ENCODE results near the gene PAQR5. TPM values are rescaled to one million over a fixed set of nuclear protein-coding genes. Genes with fewer than 3 reads are reported as not detected.

The PAQR5 gene
- total RNA-seq, 1 experiment from 2014 or later, result 34.0 TPM

GRCh38 chr15:69318033-69318432 is 19.3 kb downstream of the PAQR5 start:
- Histone ChIP-seq H3K9ac (ENCODE audit: low read length) (no peak overlapping the region), H3K27me3 (ENCODE audit: insufficient read depth, low read length) (no peaks in the 10 kb centered on the region), H3K9me2 (ENCODE audit: insufficient read depth) (no peaks in the 10 kb centered on the region), H3K4me3 (replicated peaks in 1 of 2; ENCODE audit: low read depth in 1 of 2, low read length in 2 of 2) (no peak overlapping the region), H3K79me2 (ENCODE audit: insufficient read depth, low read length) (no peaks in the 10 kb centered on the region; the same call in 1 of the 2 replicates), H2AFZ (ENCODE audit: low read depth, low read length, poor library complexity, severe bottlenecking) (no peak overlapping the region), H3K36me3 (ENCODE audit: control insufficient read depth in 1 of 2, insufficient read depth in 2 of 2, low read length in 2 of 2) (no peaks in the 10 kb centered on the region), H3K9me3 (ENCODE audit: control insufficient read depth in 1 of 2, insufficient read depth in 1 of 2, low read depth in 1 of 2, low read length in 2 of 2) (no peaks in the 10 kb centered on the region), H4K20me1 (ENCODE audit: insufficient read depth) (no peaks in the 10 kb centered on the region), H3K27ac (ENCODE audit: low read depth, low read length) (no peak overlapping the region), H3K4me2 (ENCODE audit: low read length) (no peak overlapping the region), H3K4me1 (ENCODE audit: control insufficient read depth in 1 of 2, insufficient read depth in 2 of 2, low read length in 2 of 2) (no peaks in the 10 kb centered on the region)
- CTCF ChIA-PET, result no interaction called here
- no TSS peak for BruUV-seq (replicated peaks)
- ATAC-seq (no peak), DNase-seq (ENCODE audit: low read depth, low spot score) (no peak)
- TF ChIP-seq MAX (IDR thresholded peaks at IDR 0.05) (no peak), ELF1 (IDR thresholded peaks at IDR 0.05; ENCODE audit: borderline replicate concordance, low read depth) (no peak), EZH2phosphoT487 (IDR thresholded peaks at IDR 0.05; ENCODE audit: borderline replicate concordance) (no peak), JUND (IDR thresholded peaks at IDR 0.05) (no peak), FOSL1 (IDR thresholded peaks at IDR 0.05; ENCODE audit: low read depth) (no peak), REST (IDR thresholded peaks at IDR 0.05; ENCODE audit: low read depth) (no peak), ZNF274 (IDR thresholded peaks at IDR 0.05; ENCODE audit: low read depth, low read length) (no peak), CEBPB (IDR thresholded peaks at IDR 0.05; ENCODE audit: low read depth) (no peak), EGR1 (IDR thresholded peaks at IDR 0.05; ENCODE audit: low read depth) (no peak), POLR2A (IDR thresholded peaks at IDR 0.05; ENCODE audit: borderline replicate concordance, extremely low read depth, insufficient read depth, insufficient read length) (no peak), TCF7L2 (IDR thresholded peaks at IDR 0.05; ENCODE audit: borderline replicate concordance, extremely low read depth, insufficient read depth, insufficient read length) (no peak), CTCF (IDR thresholded peaks at IDR 0.05 in 2 of 3, conservative IDR thresholded peaks at IDR 0.05 in 1 of 3; ENCODE audit: borderline replicate concordance in 1 of 3, insufficient read depth in 1 of 3, low read depth in 2 of 3, low read length in 2 of 3) (no peak), SRF (IDR thresholded peaks at IDR 0.05; ENCODE audit: low read depth) (no peak), ZFX (IDR thresholded peaks at IDR 0.05) (no peak), ATF3 (IDR thresholded peaks at IDR 0.05) (no peak), CBX3 (IDR thresholded peaks at IDR 0.05; ENCODE audit: low read depth) (no peak)
- RAD21 ChIA-PET (ENCODE audit: low non-redundant PET in 1 of 2, low total read pairs in 2 of 2, uncharacterized antibody in 2 of 2, unreplicated experiment in 2 of 2), result no interaction called here
- POLR2A ChIA-PET, result no interaction called here
- intact Hi-C loops (cut with micrococcal nuclease), result no loop called here

Measured in HCT116 (cell line).